Uterine smooth muscle cell (primary cell): ENCODE measurements around the gene ZNF580. TPM values are rescaled to one million over a fixed set of nuclear protein-coding genes. Genes with fewer than 3 reads are reported as not detected.

Experiments
- total RNA-seq: library from RNA; depleted of rRNA; stranded (reverse); fragments of >200 nt; gene quantifications from 2 replicates; pipeline ENCODE4 v1.2.3, GENCODE V29; 2014

The ZNF580 gene
- total RNA-seq: 4.1 and 4.2 TPM in 2 replicates

GRCh38 chr19:55640577-55641425 lies at the start of gene ZNF580:
Gene ZNF580 (plus strand): TSS chr19:55641002. CDS start chr19:55642509, 1,507 bp downstream.

GRCh38 chr19:55599468-55599841 lies 41.3 kb upstream of the ZNF580 start, which contains the start of gene FIZ1:
Gene FIZ1 (minus strand): TSS chr19:55599517. CDS start chr19:55597865, 1,652 bp downstream.

GRCh38 chr19:55599842-55600661 lies 40.8 kb upstream of the ZNF580 start, which contains the start of gene ZNF524:
Gene ZNF524 (plus strand): TSS chr19:55600288. CDS start chr19:55602113, 1,825 bp downstream.

GRCh38 chr19:55605637-55606470 lies 34.9 kb upstream of the ZNF580 start, which contains the start of gene ZNF865:
Gene ZNF865 (plus strand): TSS chr19:55605647. CDS start chr19:55613619, 7,972 bp downstream.

GRCh38 chr19:55624109-55625003 lies 16.4 kb upstream of the ZNF580 start, which contains the start of gene ZNF784:
Gene ZNF784 (minus strand): TSS chr19:55624566. CDS start chr19:55624561, 5 bp downstream.

GRCh38 chr19:55643003-55643886 lies 2.4 kb downstream of the ZNF580 start, which contains the start of gene ZNF581:
Gene ZNF581 (plus strand): TSS chr19:55643649. CDS start chr19:55644572, 923 bp downstream.

GRCh38 chr19:55647732-55648584 lies 7.2 kb downstream of the ZNF580 start, which contains the start of gene CCDC106:
Gene CCDC106 (plus strand): TSS chr19:55648212. CDS start chr19:55649047, 835 bp downstream.

GRCh38 chr19:55654868-55655647 lies 14.3 kb downstream of the ZNF580 start, which contains the start of gene U2AF2:
Gene U2AF2 (plus strand): TSS chr19:55655035. CDS start chr19:55655105, 70 bp downstream.

GRCh38 chr19:55674841-55675660 lies 34.2 kb downstream of the ZNF580 start, which contains the start of gene EPN1:
Gene EPN1 (plus strand): TSS chr19:55675226. CDS start chr19:55678628, 3,402 bp downstream.

Other genes starting within 250 kb of the ZNF580 start
- gene UBE2S, start 233.2 kb upstream of the ZNF580 start, total RNA-seq: 268 and 487 TPM in 2 replicates
- gene SHISA7, start 197.7 kb upstream of the ZNF580 start, total RNA-seq: not detected in 2 replicates
- 52.5 and 63.2 TPM in 2 replicates for gene ISOC2, start 179.4 kb upstream of the ZNF580 start, total RNA-seq
- not detected in 2 replicates for gene C19orf85, start 176.3 kb upstream of the ZNF580 start, total RNA-seq
- 1.5 and 1.9 TPM in 2 replicates for gene ZNF628, start 164.4 kb upstream of the ZNF580 start, total RNA-seq
- 19.1 and 29.9 TPM in 2 replicates for gene NAT14, start 155.8 kb upstream of the ZNF580 start, total RNA-seq
- 22.4 and 38.0 TPM in 2 replicates for gene SSC5D, start 152.6 kb upstream of the ZNF580 start, total RNA-seq
- 0.11 and 1.5 TPM in 2 replicates for gene SBK2, start 103.9 kb upstream of the ZNF580 start, total RNA-seq
- gene SBK3, start 95.5 kb upstream of the ZNF580 start, total RNA-seq: 0.12 TPM in 1 of 2 replicates, not detected in the other
- gene ZNF579, start 60.2 kb upstream of the ZNF580 start, total RNA-seq: 3.8 and 5.9 TPM in 2 replicates
- 2.7 and 3.0 TPM in 2 replicates for gene FIZ1, start 41.5 kb upstream of the ZNF580 start, total RNA-seq
- gene ZNF524, start 40.7 kb upstream of the ZNF580 start, total RNA-seq: 7.7 and 9.9 TPM in 2 replicates
- gene ZNF865, start 35.4 kb upstream of the ZNF580 start, total RNA-seq: 1.00 and 1.2 TPM in 2 replicates
- 4.4 and 5.4 TPM in 2 replicates for gene ZNF784, start 16.4 kb upstream of the ZNF580 start, total RNA-seq
- 12.3 and 22.5 TPM in 2 replicates for gene ZNF581, start 2.6 kb downstream of the ZNF580 start, total RNA-seq
- gene CCDC106, start 7.2 kb downstream of the ZNF580 start, total RNA-seq: 2.5 and 8.5 TPM in 2 replicates
- gene U2AF2, start 14.0 kb downstream of the ZNF580 start, total RNA-seq: 117 and 168 TPM in 2 replicates
- 79.4 and 112 TPM in 2 replicates for gene EPN1, start 34.2 kb downstream of the ZNF580 start, total RNA-seq
- not detected in 2 replicates for gene NLRP9, start 97.4 kb downstream of the ZNF580 start, total RNA-seq
- not detected in 2 replicates for gene RFPL4A, start 118.1 kb downstream of the ZNF580 start, total RNA-seq
- gene RFPL4AL1, start 128.1 kb downstream of the ZNF580 start, total RNA-seq: not detected in 2 replicates
- gene NLRP11, start 191.0 kb downstream of the ZNF580 start, total RNA-seq: not detected in 2 replicates
- gene NLRP4, start 195.5 kb downstream of the ZNF580 start, total RNA-seq: not detected in 2 replicates